HEK293 (cell line): ENCODE results near the gene ILF3.

Experiments used
- CTCF ChIA-PET: fragments of 350-600 bp; formaldehyde crosslinking; extraction: SDS; loops from one replicate; lab custom pipeline; 2021; ENCODE audit warnings: antibody characterized with exemption; lab: Yijun Ruan, JAX
- POLR2A ChIA-PET: fragments of 300-600 bp; formaldehyde crosslinking; extraction: SDS; loops from one replicate; lab custom pipeline; 2020; ENCODE audit warnings: antibody characterized with exemption, inconsistent platforms; lab: Yijun Ruan, JAX
- H3K27ac ChIP-seq: fragments of 200-500 bp; sonication (Bioruptor generic); 2 replicates; pipeline ENCODE4 v1.5.1; 2014; ENCODE audit warnings: low read depth, low read length, control low read depth, inconsistent platforms; ENCODE audit errors: extremely low read depth
- H3K36me3 ChIP-seq, 2 experiments: fragments of 200-500 bp in 1 of 2; sonication (Bioruptor generic) in 1 of 2; 1 replicate in 1 of 2; 2 replicates in 1 of 2; pipeline ENCODE4 v1.5.1; 2014 to 2017; ENCODE audit warnings: inconsistent platforms in 2 of 2, low read length in 2 of 2; ENCODE audit not compliant: control insufficient read depth in 2 of 2, insufficient read depth in 1 of 2
- H3K4me1 ChIP-seq: fragments of 200-500 bp; sonication (Bioruptor generic); 2 replicates; pipeline ENCODE4 v1.5.1; 2014; ENCODE audit warnings: mild to moderate bottlenecking, low read length, inconsistent platforms; ENCODE audit not compliant: control insufficient read depth, insufficient read depth
- H3K4me3 ChIP-seq: 2 replicates; pipeline ENCODE4 v1.5.1; 2011; ENCODE audit warnings: low read depth, mild to moderate bottlenecking, control low read depth, low read length, moderate library complexity
- H3K9me3 ChIP-seq: fragments of 200-500 bp; sonication (Bioruptor generic); 2 replicates; pipeline ENCODE4 v1.5.1; 2014; ENCODE audit warnings: low read depth, low read length, inconsistent platforms; ENCODE audit not compliant: control insufficient read depth, insufficient read depth
- AEBP2 ChIP-seq: fragments of 450-650 bp; formaldehyde crosslinking; IDR thresholded peaks from 2 replicates; pipeline ENCODE4 v1.5.1; 2016; ENCODE audit warnings: missing biosample characterization, missing genetic modification characterization, borderline replicate concordance
- EGR2 ChIP-seq: fragments of 450-650 bp; formaldehyde crosslinking; IDR thresholded peaks from 2 replicates; pipeline ENCODE4 v1.5.1; 2016; ENCODE audit warnings: low read depth, missing biosample characterization, missing genetic modification characterization
- FEZF1 ChIP-seq: fragments of 450-650 bp; formaldehyde crosslinking; IDR thresholded peaks from 2 replicates; pipeline ENCODE4 v1.5.1; 2016; ENCODE audit warnings: missing biosample characterization, missing genetic modification characterization
- GLIS1 ChIP-seq: fragments of 450-650 bp; formaldehyde crosslinking; IDR thresholded peaks from 2 replicates; pipeline ENCODE4 v1.5.1; 2016; ENCODE audit warnings: missing biosample characterization, missing genetic modification characterization
- GLIS2 ChIP-seq: fragments of 450-650 bp; formaldehyde crosslinking; IDR thresholded peaks from 2 replicates; pipeline ENCODE4 v1.5.1; 2016; ENCODE audit warnings: missing biosample characterization, missing genetic modification characterization
- IKZF3 ChIP-seq: fragments of 450-650 bp; IDR thresholded peaks from 2 replicates; pipeline ENCODE4 v1.5.0; 2018; ENCODE audit warnings: missing biosample characterization, mild to moderate bottlenecking, missing genetic modification characterization, moderate library complexity
- KLF1 ChIP-seq: fragments of 450-650 bp; formaldehyde crosslinking; IDR thresholded peaks from 2 replicates; pipeline ENCODE4 v1.5.1; 2016; ENCODE audit warnings: missing biosample characterization, missing genetic modification characterization
- OVOL3 ChIP-seq: fragments of 450-650 bp; formaldehyde crosslinking; IDR thresholded peaks from 2 replicates; pipeline ENCODE4 v1.5.1; 2016; ENCODE audit warnings: missing biosample characterization, missing genetic modification characterization
- WT1 ChIP-seq: fragments of 450-650 bp; formaldehyde crosslinking; IDR thresholded peaks from 2 replicates; pipeline ENCODE4 v1.5.1; 2016; ENCODE audit warnings: missing biosample characterization, missing genetic modification characterization
- YY1 ChIP-seq: fragments of 450-650 bp; formaldehyde crosslinking; IDR thresholded peaks from 2 replicates; pipeline ENCODE4 v1.5.1; 2018; ENCODE audit warnings: missing biosample characterization, missing genetic modification characterization
- ZBTB17 ChIP-seq: fragments of 450-650 bp; formaldehyde crosslinking; IDR thresholded peaks from 2 replicates; pipeline ENCODE4 v1.5.1; 2016; ENCODE audit warnings: missing biosample characterization, missing genetic modification characterization
- ZBTB26 ChIP-seq: fragments of 450-650 bp; formaldehyde crosslinking; optimal IDR thresholded peaks from 2 replicates; pipeline ENCODE3; 2016; ENCODE audit warnings: missing biosample characterization, mild to moderate bottlenecking, missing genetic modification characterization
- ZEB2 ChIP-seq: fragments of 450-650 bp; formaldehyde crosslinking; IDR thresholded peaks from 2 replicates; pipeline ENCODE4 v1.5.1; 2016; ENCODE audit warnings: missing biosample characterization, missing genetic modification characterization
- ZFP3 ChIP-seq: fragments of 450-650 bp; formaldehyde crosslinking; IDR thresholded peaks from 2 replicates; pipeline ENCODE4 v1.5.1; 2016; ENCODE audit warnings: low read depth, missing biosample characterization, missing genetic modification characterization
- ZNF146 ChIP-seq: fragments of 450-650 bp; formaldehyde crosslinking; IDR thresholded peaks from 2 replicates; pipeline ENCODE4 v1.5.1; 2016; ENCODE audit warnings: missing biosample characterization, missing genetic modification characterization
- ZNF155 ChIP-seq: fragments of 450-650 bp; formaldehyde crosslinking; IDR thresholded peaks from 2 replicates; pipeline ENCODE4 v1.5.1; 2016; ENCODE audit warnings: missing biosample characterization, missing genetic modification characterization
- ZNF16 ChIP-seq: fragments of 450-650 bp; formaldehyde crosslinking; IDR thresholded peaks from 2 replicates; pipeline ENCODE4 v1.5.1; 2016; ENCODE audit warnings: low read depth, missing biosample characterization, missing genetic modification characterization
- ZNF19 ChIP-seq: fragments of 450-650 bp; formaldehyde crosslinking; IDR thresholded peaks from 2 replicates; pipeline ENCODE4; 2016; ENCODE audit warnings: missing biosample characterization, missing genetic modification characterization, low read depth
- ZNF214 ChIP-seq: fragments of 450-650 bp; formaldehyde crosslinking; IDR thresholded peaks from 2 replicates; pipeline ENCODE4 v1.5.1; 2017; ENCODE audit warnings: missing biosample characterization, mild to moderate bottlenecking, missing genetic modification characterization, borderline replicate concordance
- ZNF292 ChIP-seq: fragments of 450-650 bp; formaldehyde crosslinking; IDR thresholded peaks from 2 replicates; pipeline ENCODE4 v1.5.1; 2016; ENCODE audit warnings: low read depth, missing biosample characterization, missing genetic modification characterization, borderline replicate concordance
- ZNF341 ChIP-seq: fragments of 450-650 bp; formaldehyde crosslinking; IDR thresholded peaks from 2 replicates; pipeline ENCODE4; 2016; ENCODE audit warnings: low read depth, missing biosample characterization, missing genetic modification characterization
- ZNF48 ChIP-seq: fragments of 450-650 bp; formaldehyde crosslinking; IDR thresholded peaks from 2 replicates; pipeline ENCODE4 v1.5.1; 2016; ENCODE audit warnings: missing biosample characterization, missing genetic modification characterization
- ZNF549 ChIP-seq: fragments of 450-650 bp; IDR thresholded peaks from 2 replicates; pipeline ENCODE4 v1.5.1; 2018; ENCODE audit warnings: missing biosample characterization, missing genetic modification characterization, mild to moderate bottlenecking, inconsistent platforms, moderate library complexity
- ZNF600 ChIP-seq: fragments of 450-650 bp; formaldehyde crosslinking; IDR thresholded peaks from 2 replicates; pipeline ENCODE4 v1.5.1; 2016; ENCODE audit warnings: missing biosample characterization, missing genetic modification characterization
- ZNF629 ChIP-seq: fragments of 450-650 bp; formaldehyde crosslinking; IDR thresholded peaks from 2 replicates; pipeline ENCODE4 v1.5.1; 2017; ENCODE audit warnings: missing biosample characterization, missing genetic modification characterization
- ZNF654 ChIP-seq: fragments of 450-650 bp; formaldehyde crosslinking; IDR thresholded peaks from 2 replicates; pipeline ENCODE4 v1.5.1; 2016; ENCODE audit warnings: low read depth, missing biosample characterization, missing genetic modification characterization
- ZNF76 ChIP-seq: fragments of 450-650 bp; formaldehyde crosslinking; IDR thresholded peaks from 2 replicates; pipeline ENCODE4; 2016; ENCODE audit warnings: low read depth, missing biosample characterization, missing genetic modification characterization, borderline replicate concordance
- ZSCAN23 ChIP-seq: fragments of 450-650 bp; formaldehyde crosslinking; IDR thresholded peaks from 2 replicates; pipeline ENCODE4 v1.5.1; 2016; ENCODE audit warnings: missing biosample characterization, missing genetic modification characterization

The ILF3 gene

GRCh38 chr19:10688545-10689280, 34.6 kb downstream of the ILF3 start:
- TF ChIP-seq ZNF76 (tag by site-specific recombination), result no peak
- no peak for TF ChIP-seq ZNF16
- TF ChIP-seq GLIS2 (tag by site-specific recombination), result 0 out of 2 replicates have a peak, but pooled peaks have one; percentile 7
- TF ChIP-seq ZFP3, result no peak
- TF ChIP-seq ZNF19, result no peak
- TF ChIP-seq ZNF549 (tag by site-specific recombination), result no peak
- TF ChIP-seq OVOL3 (tag by site-specific recombination), result no peak
- no peak for TF ChIP-seq FEZF1 (tag by site-specific recombination)
- TF ChIP-seq ZNF292 (tag by site-specific recombination), result no peak
- peak; percentile 31; the same call in 1 of the 2 replicates for TF ChIP-seq EGR2
- Histone ChIP-seq H3K4me3 (no peak overlapping the region), H3K27ac (no peak overlapping the region), H3K9me3 (no peaks in the 10 kb centered on the region), H3K4me1 (no peaks in the 10 kb centered on the region), H3K36me3 (peaks cover 19 to 92% of the 10 kb centered on the region in 2 experiments)
- POLR2A ChIA-PET, result interaction anchor here (0.5 kb wide), 1 partner anchor 62 kb away, joined by 3 read pairs; no protein-coding TSS in a partner anchor
- CTCF ChIA-PET, result interaction anchor here (1.2 to 1.4 kb wide), 2 partner anchors 11 to 109 kb away, joined by 5 to 6 read pairs; no protein-coding TSS in a partner anchor

GRCh38 chr19:10690341-10690781, 36.2 kb downstream of the ILF3 start:
- H3K4me3 ChIP-seq, result no peak overlapping the region
- TF ChIP-seq GLIS1 (peak; percentile 36; the same call in 1 of the 2 replicates), ZBTB17 (tag by site-specific recombination) (peak; percentile 28; the same call in 1 of the 2 replicates), IKZF3 (tag by site-specific recombination) (0 out of 2 replicates have a peak, but pooled peaks have one; percentile 11), ZNF341 (tag by site-specific recombination) (0 out of 2 replicates have a peak, but pooled peaks have one; percentile 36), ZNF48 (no peak), ZSCAN23 (tag by site-specific recombination) (0 out of 2 replicates have a peak, but pooled peaks have one; percentile 14), ZBTB26 (tag by site-specific recombination) (no peak), ZNF214 (no peak), WT1 (peak; percentile 63; the same call in 1 of the 2 replicates), ZNF155 (no peak), YY1 (tag by site-specific recombination) (no peak), ZNF654 (tag by site-specific recombination) (no peak), KLF1 (0 out of 2 replicates have a peak, but pooled peaks have one; percentile 37), ZEB2 (tag by site-specific recombination) (peak; percentile 40), ZNF146 (peak; percentile 100), AEBP2 (tag by site-specific recombination) (no peak), ZNF629 (0 out of 2 replicates have a peak, but pooled peaks have one; percentile 15), ZNF600 (tag by site-specific recombination) (peak; percentile 29; the same call in 1 of the 2 replicates)
- ChIA-PET POLR2A (no interaction called here), CTCF (interaction anchor here (0.7 to 1.2 kb wide), 2 partner anchors 27 to 110 kb away, joined by 3 to 5 read pairs; partner anchors contain the start of gene DNM2)
- no peaks in the 10 kb centered on the region for H3K9me3 ChIP-seq
- H3K27ac ChIP-seq, result no peak overlapping the region
- peaks cover 13 to 75% of the 10 kb centered on the region in 2 experiments for H3K36me3 ChIP-seq
- H3K4me1 ChIP-seq, result peaks cover 3% of the 10 kb centered on the region; the same call in 1 of the 2 replicates
